ENCODE results near the gene HPCA. TPM values are rescaled to one million over a fixed set of nuclear protein-coding genes. Genes with fewer than 3 reads are reported as not detected.

Gene HPCA
- total RNA-seq, 1 donor from 2014 or later = not detected

- peaks cover 29% of the 10 kb centered on the region for H3K4me1 Mint-ChIP-seq (ENCODE audit: unreplicated experiment)
- no peak overlapping the region for H3K4me3 Mint-ChIP-seq (ENCODE audit: unreplicated experiment)
- H3K36me3 Mint-ChIP-seq (ENCODE audit: low read depth, unreplicated experiment) = peaks cover 10% of the 10 kb centered on the region
Measured at GRCh38 chr1:32863881-32864245, 22.4 kb upstream of the HPCA start.

GRCh38 chr1:32864375-32865019, 21.8 kb upstream of the HPCA start:
- Mint-ChIP-seq H3K9me3 (ENCODE audit: unreplicated experiment) (no peaks in the 10 kb centered on the region), H3K27me3 (ENCODE audit: unreplicated experiment) (peaks cover 13% of the 10 kb centered on the region), H3K4me1 (ENCODE audit: unreplicated experiment) (peaks cover 30% of the 10 kb centered on the region), H3K27ac (ENCODE audit: unreplicated experiment) (no peak overlapping the region), H3K4me3 (ENCODE audit: unreplicated experiment) (no peak overlapping the region), H3K36me3 (ENCODE audit: low read depth, unreplicated experiment) (peaks cover 10% of the 10 kb centered on the region)
- no peak for DNase-seq (ENCODE audit: low spot score)
- no peak for TF ChIP-seq CTCF (IDR thresholded peaks at IDR 0.05; ENCODE audit: unreplicated experiment)

More at GRCh38 chr1:32863881-32864245, 22.4 kb upstream of the HPCA start:
- H3K27me3 Mint-ChIP-seq (ENCODE audit: unreplicated experiment) = peaks cover 9% of the 10 kb centered on the region
- DNase-seq (ENCODE audit: low spot score) = no peak
- no peak for TF ChIP-seq CTCF (IDR thresholded peaks at IDR 0.05; ENCODE audit: unreplicated experiment)
- no peaks in the 10 kb centered on the region for H3K9me3 Mint-ChIP-seq (ENCODE audit: unreplicated experiment)
- H3K27ac Mint-ChIP-seq (ENCODE audit: unreplicated experiment) = no peak overlapping the region

GRCh38 chr1:32865639-32866405, 20.5 kb upstream of the HPCA start:
- peaks cover 17% of the 10 kb centered on the region for H3K27me3 Mint-ChIP-seq (ENCODE audit: unreplicated experiment)

GRCh38 chr1:32867151-32867550, 19.1 kb upstream of the HPCA start:
- H3K9me3 Mint-ChIP-seq (ENCODE audit: unreplicated experiment) = no peaks in the 10 kb centered on the region
- no peak for DNase-seq (ENCODE audit: low spot score)
- H3K4me3 Mint-ChIP-seq (ENCODE audit: unreplicated experiment) = no peak overlapping the region
- H3K36me3 Mint-ChIP-seq (ENCODE audit: low read depth, unreplicated experiment) = peaks cover 10% of the 10 kb centered on the region
- H3K27ac Mint-ChIP-seq (ENCODE audit: unreplicated experiment) = peak overlapping the region; percentile 9
- peaks cover 28% of the 10 kb centered on the region for H3K4me1 Mint-ChIP-seq (ENCODE audit: unreplicated experiment)
- TF ChIP-seq CTCF (IDR thresholded peaks at IDR 0.05; ENCODE audit: unreplicated experiment) = no peak
- H3K27me3 Mint-ChIP-seq (ENCODE audit: unreplicated experiment) = peaks cover 23% of the 10 kb centered on the region

More at GRCh38 chr1:32865639-32866405, 20.5 kb upstream of the HPCA start:
- peaks cover 28% of the 10 kb centered on the region for H3K4me1 Mint-ChIP-seq (ENCODE audit: unreplicated experiment)
- H3K9me3 Mint-ChIP-seq (ENCODE audit: unreplicated experiment) = no peaks in the 10 kb centered on the region
- H3K36me3 Mint-ChIP-seq (ENCODE audit: low read depth, unreplicated experiment) = peaks cover 10% of the 10 kb centered on the region
- DNase-seq (ENCODE audit: low spot score) = no peak
- TF ChIP-seq CTCF (IDR thresholded peaks at IDR 0.05; ENCODE audit: unreplicated experiment) = no peak
- H3K4me3 Mint-ChIP-seq (ENCODE audit: unreplicated experiment) = no peak overlapping the region
- no peak overlapping the region for H3K27ac Mint-ChIP-seq (ENCODE audit: unreplicated experiment)

- no peak for DNase-seq (ENCODE audit: low spot score)
- Mint-ChIP-seq H3K9me3 (ENCODE audit: unreplicated experiment) (no peaks in the 10 kb centered on the region), H3K27ac (ENCODE audit: unreplicated experiment) (no peak overlapping the region), H3K4me3 (ENCODE audit: unreplicated experiment) (no peak overlapping the region), H3K4me1 (ENCODE audit: unreplicated experiment) (peaks cover 24% of the 10 kb centered on the region), H3K36me3 (ENCODE audit: low read depth, unreplicated experiment) (peaks cover 7% of the 10 kb centered on the region), H3K27me3 (ENCODE audit: unreplicated experiment) (peaks cover 24% of the 10 kb centered on the region)
- no peak for TF ChIP-seq CTCF (IDR thresholded peaks at IDR 0.05; ENCODE audit: unreplicated experiment)
Measured at GRCh38 chr1:32867671-32868070, 18.6 kb upstream of the HPCA start.
